Muscle of back (tissue), 11 donors: ENCODE results near the gene ARHGAP25. TPM values are rescaled to one million over a fixed set of nuclear protein-coding genes. Genes with fewer than 3 reads are reported as not detected.

ENCODE experiments used
- DNase-seq, 3 donors: peaks; one replicate each; pipeline versions ENCODE4 v3.0.0 to v3.0.0-alpha.2; 2013
- polyA plus RNA-seq, 10 donors: library from polyadenylated mRNA; unstranded; fragments of 120-200 nt; gene quantifications; one replicate each; pipeline ENCODE4 v1.2.1, GENCODE V29; 2013; ENCODE audit not compliant: insufficient read length in 10 of 10

The ARHGAP25 gene
- polyA plus RNA-seq, 10 donors: 3.0 to 7.2 (median 4.2) TPM

DNA sequence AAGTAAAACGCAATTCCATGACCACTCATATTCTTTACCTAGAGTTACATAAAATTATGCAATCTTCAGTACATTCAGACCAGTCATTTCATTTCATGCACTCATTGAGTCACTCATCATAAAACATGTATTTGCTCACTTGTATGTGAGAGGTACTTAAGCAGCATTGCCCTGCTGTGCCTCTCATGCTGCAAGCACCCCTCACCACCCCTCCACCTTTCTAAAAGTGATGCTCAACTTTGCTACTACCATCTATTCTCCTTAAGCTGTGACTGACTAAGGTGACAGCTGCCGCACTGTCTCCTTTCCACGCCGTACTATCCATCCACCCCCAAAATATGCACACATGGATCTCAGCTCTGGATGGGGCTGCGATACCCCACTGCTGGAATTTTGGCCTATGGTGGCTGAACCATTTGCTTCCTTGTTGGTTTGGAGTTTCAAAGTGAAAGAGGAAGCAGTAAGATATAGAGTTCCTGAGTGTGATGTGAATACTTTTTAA is 7.2 kb downstream of the ARHGAP25 start:
- no peak for DNase-seq

GRCh38 chr2:68742626-68743415 is 8.2 kb downstream of the ARHGAP25 start:
- DNase-seq: no peak

DNA sequence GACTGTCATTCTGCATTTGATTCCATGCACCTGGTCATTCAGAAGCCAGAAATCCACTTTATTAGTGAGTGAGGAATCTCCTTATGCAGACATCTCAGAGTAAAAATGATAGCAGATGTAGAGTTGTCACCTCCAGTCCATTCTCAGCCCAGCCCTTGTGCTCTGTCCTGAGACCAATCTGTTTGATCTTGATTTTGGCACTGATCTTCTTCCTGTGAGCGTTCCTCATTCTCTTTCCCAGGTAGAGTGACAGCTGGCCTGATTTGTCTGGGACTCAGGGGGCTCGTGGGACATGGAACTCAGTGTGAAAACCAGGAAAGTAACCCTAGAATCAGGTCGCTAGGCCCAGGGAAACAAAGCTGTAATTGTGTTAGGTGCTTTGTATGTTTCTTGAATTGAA is 8.9 kb downstream of the ARHGAP25 start:
- no peak for DNase-seq

- no peak for DNase-seq
Measured at GRCh38 chr2:68744366-68744912, 9.8 kb downstream of the ARHGAP25 start.

GRCh38 chr2:68745006-68745405 is 10.4 kb downstream of the ARHGAP25 start:
- no peak for DNase-seq

GRCh38 chr2:68746408-68746807 is 11.8 kb downstream of the ARHGAP25 start:
- no peak for DNase-seq

GRCh38 chr2:68747413-68747812 is 12.8 kb downstream of the ARHGAP25 start:
- DNase-seq: no peak

DNA sequence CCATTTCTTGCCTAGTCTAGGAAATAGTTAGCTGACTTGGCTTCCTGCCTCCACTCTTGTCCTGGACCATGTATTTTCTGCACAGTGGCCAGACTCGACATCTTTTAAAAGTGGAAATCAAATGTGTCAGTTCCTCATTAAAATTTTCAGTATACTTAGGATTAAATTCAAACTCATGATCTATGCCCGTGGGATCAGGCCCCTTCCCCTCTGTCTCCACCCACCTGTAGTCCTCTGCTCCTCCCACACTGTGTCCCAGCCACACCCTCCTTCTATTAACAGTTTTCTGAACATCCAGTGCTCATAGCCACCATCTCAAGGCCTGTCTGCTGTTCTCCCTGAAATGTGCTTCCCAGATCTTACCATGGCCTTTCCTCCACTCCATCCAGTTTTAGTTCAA is 13.3 kb downstream of the ARHGAP25 start:
- no peak for DNase-seq

DNA sequence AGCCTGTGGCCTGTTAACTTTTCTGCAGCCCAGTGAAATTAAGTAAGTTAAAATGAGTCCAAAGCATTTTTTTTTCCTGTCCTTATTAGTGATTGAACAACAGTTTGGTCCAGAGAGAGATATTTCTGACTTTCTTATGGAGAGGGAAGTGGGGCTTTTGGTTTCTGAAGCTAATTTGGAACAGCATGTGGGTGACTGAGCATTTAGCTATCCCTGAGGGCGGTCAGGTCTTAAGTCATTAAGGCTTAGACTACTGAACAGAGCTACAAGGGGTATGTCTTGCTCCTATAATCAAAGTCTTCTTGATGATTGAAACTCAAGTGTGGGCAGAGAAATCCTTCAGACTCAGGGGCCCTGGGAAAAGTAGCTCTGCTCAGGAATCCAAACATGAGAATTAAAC is 14.0 kb downstream of the ARHGAP25 start:
- DNase-seq: no peak

GRCh38 chr2:68749345-68749744 is 14.7 kb downstream of the ARHGAP25 start:
- no peak for DNase-seq

DNA sequence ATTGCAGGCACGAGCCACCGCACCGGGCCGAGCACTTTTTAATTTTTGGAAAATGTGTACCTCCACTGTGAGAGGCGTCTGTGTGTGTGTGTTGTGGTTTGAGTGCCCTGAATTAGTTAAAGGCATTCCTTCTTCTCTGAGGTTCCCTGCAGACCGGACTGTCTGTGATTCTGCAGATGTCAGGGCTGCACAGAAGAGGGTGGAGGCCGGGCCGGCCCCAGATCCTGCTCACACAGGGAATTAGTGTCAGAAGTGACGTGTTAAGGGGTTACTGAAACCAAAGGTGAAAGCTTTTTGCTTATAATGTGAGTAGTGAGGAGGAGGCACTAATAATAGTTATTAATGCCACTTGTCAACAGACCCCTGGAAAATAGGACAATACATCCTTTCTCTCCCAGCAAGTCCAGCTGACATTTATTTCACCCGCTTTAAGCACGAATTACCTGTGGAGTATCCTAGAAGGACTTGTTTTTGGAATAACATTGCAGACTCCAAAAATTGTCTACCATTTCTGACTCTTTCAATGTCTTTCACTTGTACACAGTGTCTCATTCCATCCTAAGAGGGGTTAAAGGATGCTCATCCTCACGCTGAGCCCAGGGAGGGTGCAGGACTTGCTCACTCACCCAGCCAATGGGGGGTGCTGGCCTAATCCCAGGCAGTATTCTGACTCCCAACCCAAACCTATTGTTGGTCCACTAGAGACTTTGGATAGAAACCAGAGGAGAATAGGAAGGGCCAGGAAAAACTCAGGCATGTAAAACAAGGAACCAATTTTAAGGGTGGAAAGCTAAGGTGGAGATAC is 16.2 kb downstream of the ARHGAP25 start:
- no peak for DNase-seq

DNA sequence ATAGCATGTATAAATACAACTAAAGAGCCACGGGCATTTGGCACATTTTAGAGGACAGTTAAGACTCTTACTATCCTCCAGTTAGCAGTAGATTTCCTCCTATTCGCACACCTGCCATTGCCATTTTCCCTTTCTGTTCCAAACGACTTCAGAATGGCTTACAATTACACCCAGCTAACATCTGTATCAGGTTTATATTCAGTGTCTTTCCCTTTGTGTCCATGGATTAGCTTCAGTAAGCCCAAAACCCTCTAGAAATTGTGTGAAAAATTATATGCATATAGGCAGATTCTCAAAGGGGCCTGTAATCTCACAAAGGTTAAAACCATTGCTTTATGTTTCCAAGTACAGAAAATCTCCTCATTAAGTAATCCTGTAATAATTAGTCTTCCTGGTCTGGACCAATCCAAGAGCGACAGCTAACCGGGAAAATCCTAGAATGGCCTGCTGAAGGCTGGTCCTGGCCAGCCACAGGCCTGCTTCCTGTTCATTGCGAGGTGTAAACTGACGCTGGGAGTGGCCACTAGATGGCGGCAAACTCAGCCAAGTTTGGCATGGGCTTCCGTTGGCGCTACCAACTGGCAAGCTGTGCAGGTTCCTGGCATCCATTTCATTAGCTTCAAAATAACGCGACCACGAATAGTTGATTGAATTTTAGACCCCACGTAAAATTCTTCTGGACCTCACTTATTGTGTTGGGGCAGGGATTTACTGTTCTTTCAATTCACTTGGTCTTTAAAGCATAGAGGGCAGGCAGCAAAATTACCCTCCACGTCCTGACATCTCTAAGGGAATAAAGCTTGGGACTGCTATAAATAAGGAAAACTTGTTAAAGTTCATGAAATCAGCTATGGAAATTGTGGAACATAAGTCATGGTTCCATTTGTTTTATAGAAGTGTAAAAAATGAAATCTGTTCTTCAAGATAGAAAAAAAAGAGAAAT is 17.1 kb downstream of the ARHGAP25 start:
- peak; percentile 78 to 90 (median 86) for DNase-seq

DNA sequence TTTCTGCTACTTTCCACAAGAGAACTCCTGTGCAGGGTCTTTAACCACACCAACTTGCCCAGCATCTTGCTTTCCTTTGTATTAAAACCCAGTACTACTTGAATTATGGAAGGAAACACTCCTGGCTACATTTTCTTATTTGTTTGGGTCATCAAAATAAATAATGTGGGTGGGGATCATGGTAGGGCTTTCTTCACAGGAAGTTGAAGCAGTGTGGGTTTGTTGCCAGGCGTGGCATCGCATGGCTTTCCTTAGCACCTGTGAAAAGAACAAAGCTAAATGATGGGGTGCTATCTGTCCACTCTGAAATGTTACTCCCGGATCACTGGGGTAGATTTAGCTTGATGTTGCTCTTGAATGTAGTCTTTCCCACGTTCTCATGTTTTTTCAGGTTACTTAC is 18.7 kb downstream of the ARHGAP25 start:
- DNase-seq: no peak

GRCh38 chr2:68755071-68755470 is 20.5 kb downstream of the ARHGAP25 start:
- no peak for DNase-seq

- DNase-seq: no peak
Measured at GRCh38 chr2:68756178-68756577, 21.6 kb downstream of the ARHGAP25 start.

- DNase-seq: no peak
Measured at GRCh38 chr2:68757081-68757480, 22.5 kb downstream of the ARHGAP25 start.

DNA sequence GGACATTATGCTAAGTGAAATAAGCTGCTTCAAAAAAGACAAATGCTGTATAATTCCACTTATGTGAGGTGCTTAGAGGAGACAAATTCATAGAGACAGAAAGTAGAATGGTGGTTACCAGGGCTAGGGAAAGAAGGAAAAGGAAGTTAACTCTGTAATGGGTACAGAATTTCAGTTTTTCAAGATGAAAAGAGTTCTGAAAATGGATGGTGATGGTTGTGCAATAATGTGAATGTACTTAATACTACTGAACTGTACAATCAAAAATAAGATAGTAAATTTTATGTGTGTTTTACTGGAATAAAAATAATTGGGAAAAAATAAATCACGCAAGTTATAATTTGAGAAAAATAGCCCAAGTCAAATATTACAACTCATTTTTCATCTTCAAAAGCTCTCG is 27.5 kb downstream of the ARHGAP25 start:
- no peak for DNase-seq

DNA sequence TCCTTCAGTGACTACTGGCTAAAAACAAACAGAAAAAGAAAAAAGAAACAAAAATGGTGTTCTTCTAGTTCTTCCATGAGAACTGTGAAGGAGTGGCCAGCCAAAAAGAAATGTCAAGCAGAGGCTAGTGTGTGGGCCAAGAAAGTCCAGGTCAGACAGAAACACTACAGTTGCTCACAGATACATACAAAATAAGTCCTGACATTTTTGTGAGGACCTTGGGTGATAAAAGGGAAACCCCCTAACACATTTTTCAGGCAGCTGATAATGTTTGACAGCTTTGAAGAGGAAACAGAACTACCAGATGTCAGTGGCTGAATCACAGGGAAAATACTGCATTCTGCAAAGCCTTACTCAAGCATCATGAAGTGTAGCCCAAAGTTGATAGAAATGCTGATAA is 28.1 kb downstream of the ARHGAP25 start:
- peak in 1 of 3 donors; percentile 21 for DNase-seq

DNA sequence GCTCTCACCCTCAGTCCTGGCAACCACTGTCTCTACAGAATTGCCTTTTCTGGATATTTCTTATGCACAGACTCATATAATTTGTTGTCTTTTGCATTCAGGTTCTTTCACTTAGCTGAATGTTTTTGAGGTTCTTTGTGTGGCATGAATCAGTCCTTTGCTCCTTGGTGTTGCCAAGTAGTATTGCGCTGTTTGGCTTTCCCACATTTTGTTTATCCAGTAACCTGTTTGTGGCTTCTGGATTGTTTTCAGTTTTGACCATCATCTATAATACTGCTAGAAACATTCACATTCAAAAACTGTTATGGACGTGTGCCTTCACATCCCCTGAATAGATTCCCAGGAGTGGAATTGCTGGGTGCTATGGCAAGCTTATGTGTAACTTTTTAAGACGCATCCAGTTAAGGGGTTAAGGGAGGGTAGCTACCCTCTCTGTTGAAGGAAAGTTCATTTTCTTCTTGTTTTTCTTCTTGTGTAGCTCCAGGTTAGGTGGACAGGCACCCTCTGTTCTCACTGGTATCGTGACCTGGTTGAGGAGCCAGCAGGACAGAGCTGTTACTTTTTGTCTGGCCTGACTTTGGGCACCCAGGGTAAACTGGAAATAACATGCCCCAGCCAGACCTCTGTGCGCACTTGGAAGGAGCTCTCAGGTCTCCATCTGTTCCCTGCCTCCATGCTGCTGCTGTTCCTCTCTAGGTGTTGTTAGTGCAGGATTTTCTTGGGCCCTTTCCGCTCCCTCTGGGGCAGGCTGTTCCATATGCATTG is 29.6 kb downstream of the ARHGAP25 start:
- DNase-seq: no peak

GRCh38 chr2:68764806-68765311 is 30.2 kb downstream of the ARHGAP25 start:
- no peak for DNase-seq
